ENCODE measurements around the gene HABP4.

The HABP4 gene, protein sequence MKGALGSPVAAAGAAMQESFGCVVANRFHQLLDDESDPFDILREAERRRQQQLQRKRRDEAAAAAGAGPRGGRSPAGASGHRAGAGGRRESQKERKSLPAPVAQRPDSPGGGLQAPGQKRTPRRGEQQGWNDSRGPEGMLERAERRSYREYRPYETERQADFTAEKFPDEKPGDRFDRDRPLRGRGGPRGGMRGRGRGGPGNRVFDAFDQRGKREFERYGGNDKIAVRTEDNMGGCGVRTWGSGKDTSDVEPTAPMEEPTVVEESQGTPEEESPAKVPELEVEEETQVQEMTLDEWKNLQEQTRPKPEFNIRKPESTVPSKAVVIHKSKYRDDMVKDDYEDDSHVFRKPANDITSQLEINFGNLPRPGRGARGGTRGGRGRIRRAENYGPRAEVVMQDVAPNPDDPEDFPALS

DNA sequence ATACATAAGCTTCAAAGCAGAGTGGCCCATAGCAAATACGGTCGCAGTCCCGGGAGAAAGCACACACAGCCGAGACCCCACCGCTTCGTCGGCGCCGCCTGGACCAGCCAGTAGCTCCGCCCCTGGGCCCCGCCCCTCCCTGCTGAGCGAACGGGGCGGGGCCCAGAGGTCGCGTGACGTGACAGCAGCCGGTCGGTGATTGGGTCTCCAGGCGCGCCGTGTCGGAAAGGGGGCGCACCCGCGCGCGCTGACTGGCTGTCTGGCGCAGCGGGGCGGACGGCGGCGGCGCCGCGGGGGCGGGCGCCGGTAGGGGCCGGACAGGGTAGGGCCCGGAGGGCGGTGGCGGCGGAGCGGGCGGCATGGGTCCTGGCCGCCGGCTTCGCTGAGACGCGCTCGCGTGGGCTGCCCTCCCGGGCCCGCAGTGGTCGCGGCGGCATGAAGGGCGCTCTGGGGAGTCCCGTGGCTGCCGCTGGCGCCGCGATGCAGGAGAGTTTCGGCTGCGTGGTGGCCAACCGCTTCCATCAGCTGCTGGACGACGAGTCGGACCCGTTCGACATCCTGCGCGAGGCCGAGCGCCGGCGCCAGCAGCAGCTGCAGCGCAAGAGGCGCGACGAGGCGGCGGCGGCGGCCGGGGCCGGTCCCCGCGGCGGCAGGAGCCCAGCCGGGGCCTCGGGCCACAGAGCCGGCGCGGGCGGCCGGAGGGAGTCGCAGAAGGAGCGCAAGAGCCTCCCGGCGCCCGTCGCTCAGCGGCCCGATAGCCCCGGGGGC lies at the start of gene HABP4:
Gene HABP4 (plus strand): TSS at position 325 of the 768 bp plus-strand sequence. CDS start 111 bp downstream, at position 436.
- Histone ChIP-seq H3K4me3 (ENCODE audit: low read depth in 1 of 2, low read length in 1 of 2) (peak within 1 kb of the TSS; percentile 69 to 70), H3K9me3 (no peaks in the 10 kb centered on the region)

DNA sequence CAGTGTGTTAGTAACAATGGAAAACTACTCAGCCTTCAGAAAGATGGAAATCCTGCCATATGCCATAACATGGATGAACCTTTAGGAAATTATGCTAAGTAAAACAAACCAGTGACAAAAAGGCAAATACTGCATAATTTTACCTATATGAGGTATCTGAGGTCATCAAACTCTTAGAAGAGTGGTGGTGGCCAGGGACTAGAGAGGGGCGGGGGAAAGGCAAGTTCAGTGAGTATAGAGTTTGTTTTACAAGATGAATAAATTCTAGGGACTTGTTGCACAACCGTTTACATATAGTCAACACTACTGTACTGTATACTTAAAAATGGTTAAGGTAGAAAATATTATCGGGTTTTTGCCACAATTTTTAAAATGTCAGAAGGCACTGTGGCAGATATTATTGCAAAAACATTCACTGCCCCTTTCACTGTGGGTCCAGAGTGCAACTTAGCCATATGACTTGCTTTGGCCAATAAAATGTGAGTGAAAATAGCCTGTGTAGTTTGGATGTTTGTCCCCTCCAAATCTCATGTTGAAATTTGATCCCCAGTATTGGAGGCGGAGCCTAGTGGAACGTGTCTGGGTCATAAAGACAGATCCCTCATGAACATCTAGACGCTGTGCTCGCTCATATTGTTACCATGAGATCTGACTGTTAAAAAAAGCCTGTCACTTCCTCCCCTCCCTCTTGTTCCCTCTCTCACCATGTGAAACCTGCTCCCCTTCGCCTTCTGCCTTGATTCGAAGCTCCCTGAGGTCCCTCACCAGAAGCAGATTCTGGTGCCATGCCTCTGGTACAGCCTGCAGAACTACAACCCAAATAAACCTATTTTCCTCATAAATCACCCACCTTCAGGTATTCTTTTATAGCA lies 41.3 kb upstream of the HABP4 start:
- no peak overlapping the region for H3K27ac ChIP-seq
- H3K4me3 ChIP-seq (ENCODE audit: low read depth in 1 of 2, low read length in 1 of 2), result no peak overlapping the region
- no peaks in the 10 kb centered on the region for H3K9me3 ChIP-seq

More for the DNA sequence above, at the start of gene HABP4:
- peak within 1 kb of the TSS; percentile 27 for H3K27ac ChIP-seq
- peaks cover 90% of the 10 kb centered on the region for H3K27me3 ChIP-seq
- H3K4me1 ChIP-seq (ENCODE audit: control insufficient read depth in 1 of 2, insufficient read depth in 1 of 2, low read depth in 1 of 2, low read length in 1 of 2), result peaks cover 15 to 18% of the 10 kb centered on the region in 2 experiments
- no peaks in the 10 kb centered on the region for H3K36me3 ChIP-seq
- TF ChIP-seq, protein P1, sequence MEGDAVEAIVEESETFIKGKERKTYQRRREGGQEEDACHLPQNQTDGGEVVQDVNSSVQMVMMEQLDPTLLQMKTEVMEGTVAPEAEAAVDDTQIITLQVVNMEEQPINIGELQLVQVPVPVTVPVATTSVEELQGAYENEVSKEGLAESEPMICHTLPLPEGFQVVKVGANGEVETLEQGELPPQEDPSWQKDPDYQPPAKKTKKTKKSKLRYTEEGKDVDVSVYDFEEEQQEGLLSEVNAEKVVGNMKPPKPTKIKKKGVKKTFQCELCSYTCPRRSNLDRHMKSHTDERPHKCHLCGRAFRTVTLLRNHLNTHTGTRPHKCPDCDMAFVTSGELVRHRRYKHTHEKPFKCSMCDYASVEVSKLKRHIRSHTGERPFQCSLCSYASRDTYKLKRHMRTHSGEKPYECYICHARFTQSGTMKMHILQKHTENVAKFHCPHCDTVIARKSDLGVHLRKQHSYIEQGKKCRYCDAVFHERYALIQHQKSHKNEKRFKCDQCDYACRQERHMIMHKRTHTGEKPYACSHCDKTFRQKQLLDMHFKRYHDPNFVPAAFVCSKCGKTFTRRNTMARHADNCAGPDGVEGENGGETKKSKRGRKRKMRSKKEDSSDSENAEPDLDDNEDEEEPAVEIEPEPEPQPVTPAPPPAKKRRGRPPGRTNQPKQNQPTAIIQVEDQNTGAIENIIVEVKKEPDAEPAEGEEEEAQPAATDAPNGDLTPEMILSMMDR (IDR thresholded peaks at IDR 0.05), result peak; percentile 21

DNA sequence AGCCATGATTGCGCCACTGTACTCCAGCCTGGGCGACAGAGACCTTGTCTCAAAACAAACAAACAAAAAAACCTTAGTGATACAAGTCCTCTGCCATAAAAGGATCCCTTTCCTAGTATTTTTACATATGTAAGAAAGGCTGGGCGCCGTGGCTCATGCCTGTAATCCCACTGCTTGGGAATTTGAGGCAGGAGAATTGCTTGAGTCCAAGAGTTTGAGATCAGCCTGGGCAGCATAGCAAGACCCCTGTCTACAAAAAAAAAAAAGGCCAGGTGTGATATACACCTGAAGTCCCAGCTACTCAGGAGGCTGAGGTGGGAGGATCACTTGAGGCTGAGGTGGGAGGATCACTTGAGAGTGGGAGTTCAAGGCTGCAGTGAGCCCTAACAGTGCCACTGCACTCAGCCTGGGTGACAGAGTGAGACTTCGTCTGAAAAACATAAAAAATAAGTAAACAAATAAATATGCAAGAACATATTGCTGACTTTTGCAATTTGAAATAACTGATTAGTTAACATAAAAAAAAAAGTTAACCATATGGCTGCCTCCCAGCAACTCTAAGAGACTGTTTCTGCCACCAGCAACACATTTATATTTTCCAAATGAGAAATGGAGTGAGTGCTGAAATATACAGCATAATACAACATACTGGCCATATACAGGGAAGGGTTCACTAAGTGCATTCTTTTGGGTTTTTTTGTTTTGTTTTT lies 38.7 kb upstream of the HABP4 start:
- TF ChIP-seq, protein P1 (IDR thresholded peaks at IDR 0.05), result no peak
- Histone ChIP-seq H3K27ac (no peak overlapping the region), H3K9me3 (no peaks in the 10 kb centered on the region), H3K27me3 (no peaks in the 10 kb centered on the region), H3K4me1 (ENCODE audit: control insufficient read depth in 1 of 2, insufficient read depth in 1 of 2, low read depth in 1 of 2, low read length in 1 of 2) (peaks cover 16 to 21% of the 10 kb centered on the region in 2 experiments), H3K36me3 (no peaks in the 10 kb centered on the region), H3K4me3 (ENCODE audit: low read depth in 1 of 2, low read length in 1 of 2) (no peak overlapping the region)

More for the DNA sequence above, 41.3 kb upstream of the HABP4 start:
- no peaks in the 10 kb centered on the region for H3K36me3 ChIP-seq
- H3K4me1 ChIP-seq (ENCODE audit: control insufficient read depth in 1 of 2, insufficient read depth in 1 of 2, low read depth in 1 of 2, low read length in 1 of 2), result peaks cover 7 to 11% of the 10 kb centered on the region in 2 experiments
- TF ChIP-seq, protein P1 (IDR thresholded peaks at IDR 0.05), result no peak
- no peaks in the 10 kb centered on the region for H3K27me3 ChIP-seq

DNA sequence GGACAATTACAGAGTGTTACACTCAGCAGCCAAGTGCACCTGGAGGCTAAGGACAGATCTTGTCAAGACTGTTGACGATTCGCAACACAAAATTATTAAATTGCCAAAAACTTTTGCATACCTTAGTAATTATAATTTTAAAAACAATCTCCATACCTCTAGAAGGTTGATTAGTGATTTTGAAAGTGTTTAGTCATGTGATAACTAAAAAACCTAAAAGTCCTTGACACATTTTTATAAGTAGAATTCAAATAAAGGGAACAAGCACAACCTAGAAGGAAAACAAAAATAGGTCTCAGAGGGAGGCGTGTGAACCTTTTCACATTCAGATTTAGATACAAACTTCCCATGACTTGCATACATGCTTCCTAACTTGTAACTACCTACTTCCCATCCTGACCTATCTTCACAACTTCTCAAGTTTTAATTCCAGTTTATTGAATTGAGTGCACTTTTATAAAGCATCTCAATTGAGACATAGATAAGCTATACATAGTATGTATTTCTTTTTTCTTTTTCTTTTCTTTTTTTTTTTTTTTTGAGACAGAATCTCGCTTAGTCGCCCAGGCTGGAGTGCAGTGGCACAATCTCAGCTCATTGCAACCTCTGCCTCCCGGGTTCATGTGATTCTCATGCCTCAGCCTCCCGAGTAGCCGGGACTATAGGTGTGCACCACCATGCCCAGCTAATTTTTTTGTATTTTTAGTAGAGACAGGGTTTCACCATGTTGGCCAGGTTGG lies 37.6 kb upstream of the HABP4 start:
- Histone ChIP-seq H3K36me3 (no peaks in the 10 kb centered on the region), H3K4me3 (ENCODE audit: low read depth in 1 of 2, low read length in 1 of 2) (no peak overlapping the region), H3K4me1 (ENCODE audit: control insufficient read depth in 1 of 2, insufficient read depth in 1 of 2, low read depth in 1 of 2, low read length in 1 of 2) (peaks cover 27 to 32% of the 10 kb centered on the region in 2 experiments), H3K27ac (no peak overlapping the region), H3K9me3 (no peaks in the 10 kb centered on the region), H3K27me3 (no peaks in the 10 kb centered on the region)
- TF ChIP-seq, protein P1 (IDR thresholded peaks at IDR 0.05), result no peak
